Astrocyte (in vitro differentiated cells and primary cell): ENCODE measurements around the gene ARMC12. TPM values are rescaled to one million over a fixed set of nuclear protein-coding genes. Genes with fewer than 3 reads are reported as not detected.

Source experiments
- DNase-seq: peaks from one replicate; pipeline ENCODE4 v3.0.0-alpha.2; 2010; ENCODE audit warnings: low read depth
- FAIRE-seq: peaks from 2 replicates; lab custom pipeline; 2011; peaks lifted over from hg19 to GRCh38; lab: Jason Lieb, UNC
- H2AFZ ChIP-seq: 2 replicates; pipeline ENCODE4 v1.6.0; 2012; ENCODE audit warnings: low read depth, low read length, inconsistent platforms
- H3K27ac ChIP-seq: 2 replicates; pipeline ENCODE4 v1.5.1; 2011; ENCODE audit warnings: low read depth, low read length, inconsistent platforms
- H3K27me3 ChIP-seq: 2 replicates; pipeline ENCODE4 v1.6.0; 2011; ENCODE audit warnings: low read length, inconsistent platforms; ENCODE audit not compliant: insufficient read depth
- H3K36me3 ChIP-seq: 2 replicates; pipeline ENCODE4 v1.5.1; 2011; ENCODE audit warnings: low read length, inconsistent platforms; ENCODE audit not compliant: insufficient read depth
- H3K4me1 ChIP-seq: 2 replicates; pipeline ENCODE4 v1.5.1; 2011; ENCODE audit warnings: low read length, inconsistent platforms; ENCODE audit not compliant: insufficient read depth
- H3K4me2 ChIP-seq: 2 replicates; pipeline ENCODE4 v1.6.0; 2012; ENCODE audit warnings: low read length, inconsistent platforms
- H3K4me3 ChIP-seq: 2 replicates; pipeline ENCODE4 v1.5.1; 2011; ENCODE audit warnings: low read depth, mild to moderate bottlenecking, low read length, inconsistent platforms; ENCODE audit not compliant: insufficient read depth
- H3K79me2 ChIP-seq: 2 replicates; pipeline ENCODE4 v1.6.0; 2012; ENCODE audit warnings: mild to moderate bottlenecking, low read length, inconsistent platforms; ENCODE audit not compliant: insufficient read depth
- H3K9ac ChIP-seq: 2 replicates; pipeline ENCODE4 v1.6.0; 2012; ENCODE audit warnings: mild to moderate bottlenecking, low read length, inconsistent platforms
- H3K9me3 ChIP-seq: 2 replicates; pipeline ENCODE4 v1.5.1; 2012; ENCODE audit warnings: low read depth, mild to moderate bottlenecking, low read length, inconsistent platforms; ENCODE audit not compliant: insufficient read depth
- H4K20me1 ChIP-seq: 2 replicates; pipeline ENCODE4 v1.6.0; 2012; ENCODE audit warnings: low read length, inconsistent platforms; ENCODE audit not compliant: insufficient read depth
- H3K27ac Mint-ChIP-seq: one replicate; pipeline ENCODE4 v1.8.0; 2021; ENCODE audit warnings: mild to moderate bottlenecking, mixed read lengths; ENCODE audit not compliant: unreplicated experiment
- H3K27me3 Mint-ChIP-seq: one replicate; pipeline ENCODE4 v1.8.0; 2021; ENCODE audit warnings: low read depth, mixed read lengths; ENCODE audit not compliant: unreplicated experiment
- H3K36me3 Mint-ChIP-seq: one replicate; pipeline ENCODE4 v1.8.0; 2021; ENCODE audit warnings: low read depth, mixed read lengths; ENCODE audit not compliant: unreplicated experiment
- H3K4me1 Mint-ChIP-seq: one replicate; pipeline ENCODE4 v1.8.0; 2021; ENCODE audit warnings: low read depth, mixed read lengths; ENCODE audit not compliant: unreplicated experiment
- H3K4me3 Mint-ChIP-seq: one replicate; pipeline ENCODE4 v1.8.0; 2021; ENCODE audit warnings: mild to moderate bottlenecking, moderate library complexity, mixed read lengths; ENCODE audit not compliant: unreplicated experiment
- H3K9me3 Mint-ChIP-seq: one replicate; pipeline ENCODE4 v1.8.0; 2021; ENCODE audit warnings: mild to moderate bottlenecking, mixed read lengths; ENCODE audit not compliant: unreplicated experiment
- CTCF ChIP-seq: IDR thresholded peaks from 2 replicates; pipeline ENCODE4 v1.5.1; 2011; ENCODE audit warnings: low read depth, mild to moderate bottlenecking, inconsistent platforms, low read length, moderate library complexity; ENCODE audit not compliant: insufficient read depth
- EZH2 ChIP-seq: IDR thresholded peaks from 2 replicates; pipeline ENCODE4 v1.6.1; 2012; ENCODE audit warnings: mild to moderate bottlenecking, low read length, inconsistent platforms; ENCODE audit not compliant: insufficient read depth
- total RNA-seq: library from RNA; stranded (reverse); gene quantifications from 2 replicates; pipeline ENCODE4 v1.2.1, GENCODE V29; 2021

The ARMC12 gene
- total RNA-seq, 1 donor from 2014 or later = 0.25 TPM

DNA sequence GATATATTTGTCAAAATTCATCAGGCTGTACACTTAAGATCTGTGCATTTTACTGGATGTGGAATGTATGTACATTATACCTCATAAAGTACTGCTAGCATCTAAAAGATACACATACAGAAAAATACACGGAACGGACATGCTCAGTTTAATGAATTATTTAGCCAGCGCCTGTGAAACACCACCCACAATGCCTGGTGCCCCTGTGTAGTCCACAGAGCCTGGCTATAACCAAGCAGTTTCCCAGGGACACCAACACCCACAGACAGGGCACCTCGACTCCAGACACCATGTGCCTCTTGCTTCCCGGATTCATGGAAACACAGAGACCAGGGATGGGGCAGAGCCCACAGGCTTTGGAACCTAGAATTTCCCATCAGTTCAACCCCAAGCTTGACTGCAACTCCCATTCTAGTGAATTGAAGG lies 17.4 kb upstream of the ARMC12 start:
- H3K4me3 Mint-ChIP-seq = no peak overlapping the region

DNA sequence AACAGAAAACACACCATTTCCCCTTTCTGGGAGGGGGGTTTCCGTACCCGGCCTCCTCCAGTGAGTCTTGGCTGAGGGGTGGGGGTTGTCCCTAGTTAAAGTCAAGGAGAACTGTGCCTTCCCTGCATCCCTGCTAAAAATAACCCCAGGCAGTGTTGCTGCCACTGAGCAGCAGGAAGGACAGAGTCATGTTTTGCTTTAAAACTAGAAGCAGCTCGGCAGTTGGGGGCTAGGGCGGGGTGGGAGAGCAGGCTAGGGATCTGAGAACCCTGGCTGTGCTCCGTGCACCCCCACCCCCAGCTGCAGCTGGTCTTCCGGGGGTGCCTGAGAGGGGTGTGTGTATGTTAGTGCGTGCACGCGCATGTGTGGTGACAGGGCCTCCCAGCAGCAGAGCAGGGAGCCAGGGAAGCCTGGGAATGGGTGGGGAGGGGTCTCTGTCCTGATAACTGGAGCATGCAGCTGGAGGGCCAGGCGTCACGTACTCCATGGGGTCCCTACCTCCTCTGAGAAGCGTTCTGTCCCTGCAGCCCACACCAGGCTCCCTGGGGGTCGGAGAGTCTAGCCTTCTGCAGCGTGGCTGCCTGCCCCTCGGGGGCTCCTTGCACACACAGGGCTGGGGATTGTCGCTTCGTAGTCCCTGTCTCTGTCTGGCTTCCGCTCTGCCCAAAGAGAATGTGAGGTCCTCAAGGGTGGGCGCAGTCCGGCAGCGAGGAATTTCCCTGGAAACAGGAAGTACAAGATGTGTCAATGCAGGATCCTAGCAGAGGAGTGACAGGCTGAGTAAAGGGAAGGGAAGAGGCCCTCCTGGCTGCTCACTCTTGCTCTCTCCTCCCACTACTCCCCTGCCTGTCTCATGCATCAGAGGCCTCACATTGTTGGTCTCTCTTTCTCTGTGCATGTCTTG lies 16.8 kb upstream of the ARMC12 start:
- TF ChIP-seq CTCF (no peak), EZH2 (no peak)
- Mint-ChIP-seq H3K36me3 (no peaks in the 10 kb centered on the region), H3K27ac (peak overlapping the region; percentile 28), H3K9me3 (no peaks in the 10 kb centered on the region), H3K27me3 (peaks cover 42% of the 10 kb centered on the region), H3K4me1 (peaks cover 24% of the 10 kb centered on the region), H3K4me3 (peak overlapping the region; percentile 70)
- Histone ChIP-seq H3K27me3 (peaks cover 3% of the 10 kb centered on the region), H3K9ac (no peak overlapping the region), H3K79me2 (no peaks in the 10 kb centered on the region), H3K36me3 (no peaks in the 10 kb centered on the region), H3K4me2 (peak overlapping the region; percentile 79), H3K27ac (no peak overlapping the region), H3K4me3 (no peak overlapping the region), H4K20me1 (no peaks in the 10 kb centered on the region), H3K4me1 (peaks cover 17% of the 10 kb centered on the region), H3K9me3 (no peaks in the 10 kb centered on the region), H2AFZ (peak overlapping the region; percentile 90)
- DNase-seq (no peak), FAIRE-seq (no peak)

More for the DNA sequence above, 17.4 kb upstream of the ARMC12 start:
- peak overlapping the region; percentile 28 for H3K27ac Mint-ChIP-seq
- TF ChIP-seq EZH2 (no peak), CTCF (no peak)
- no peak overlapping the region for H3K27ac ChIP-seq
- H3K27me3 ChIP-seq = peaks cover 3% of the 10 kb centered on the region
- H3K9ac ChIP-seq = no peak overlapping the region
- peaks cover 17% of the 10 kb centered on the region for H3K4me1 ChIP-seq
- H3K36me3 ChIP-seq = no peaks in the 10 kb centered on the region
- H4K20me1 ChIP-seq = no peaks in the 10 kb centered on the region
- no peak overlapping the region for H3K4me3 ChIP-seq
- H3K4me1 Mint-ChIP-seq = peaks cover 24% of the 10 kb centered on the region
- no peaks in the 10 kb centered on the region for H3K79me2 ChIP-seq
- no peaks in the 10 kb centered on the region for H3K9me3 Mint-ChIP-seq
- FAIRE-seq = no peak
- peak overlapping the region; percentile 79 for H3K4me2 ChIP-seq
- H2AFZ ChIP-seq = peak overlapping the region; percentile 90
- peaks cover 38% of the 10 kb centered on the region for H3K27me3 Mint-ChIP-seq
- H3K9me3 ChIP-seq = no peaks in the 10 kb centered on the region
- no peaks in the 10 kb centered on the region for H3K36me3 Mint-ChIP-seq
- DNase-seq = no peak
